OCI-LY3 (cell line): ENCODE measurements around the gene SNTG2.

Source experiments
- H2AFZ ChIP-seq: fragments of 200-600, 300-600 bp; shearing (Covaris generic); 2 replicates; pipeline ENCODE4 v1.6.0; 2014; ENCODE audit warnings: antibody characterized with exemption, low read depth, low read length
- H3K27ac ChIP-seq: fragments of 200-600, 300-600 bp; sonication (generic); 2 replicates; pipeline ENCODE4 v1.5.1; 2014; ENCODE audit warnings: mild to moderate bottlenecking, low read length, moderate library complexity, mixed read lengths
- H3K27me3 ChIP-seq: fragments of 200-600, 300-600 bp; sonication (generic); 2 replicates; pipeline ENCODE4 v1.6.1; 2014; ENCODE audit warnings: low read depth, low read length, mixed read lengths
- H3K36me3 ChIP-seq: fragments of 200-600, 300-600 bp; sonication (generic); replicated peaks from 2 replicates; pipeline ENCODE3; 2014; ENCODE audit warnings: low read depth, low read length, mixed read lengths
- H3K4me1 ChIP-seq: fragments of 300-600, 200-600 bp; sonication (generic); 2 replicates; pipeline ENCODE4 v1.6.1; 2014; ENCODE audit warnings: low read length, mixed read lengths
- H3K4me2 ChIP-seq: fragments of 200-600, 300-600 bp; sonication (generic); 2 replicates; pipeline ENCODE4 v1.6.1; 2014; ENCODE audit warnings: low read length, mixed read lengths
- H3K4me3 ChIP-seq: fragments of 300-600, 200-600 bp; sonication (generic); 2 replicates; pipeline ENCODE4 v1.5.1; 2014; ENCODE audit warnings: antibody characterized with exemption, mild to moderate bottlenecking, low read length, moderate library complexity
- H3K79me2 ChIP-seq: fragments of 300-600, 200-600 bp; shearing (Covaris generic); 2 replicates; pipeline ENCODE4 v1.6.1; 2014; ENCODE audit warnings: mild to moderate bottlenecking, low read length, mixed read lengths
- H3K9ac ChIP-seq: fragments of 300-600, 200-600 bp; shearing (Covaris generic); 2 replicates; pipeline ENCODE4 v1.6.0; 2014; ENCODE audit warnings: mild to moderate bottlenecking, low read length, moderate library complexity
- H3K9me3 ChIP-seq: fragments of 200-600, 300-600 bp; shearing (Covaris generic); 2 replicates; pipeline ENCODE4 v1.6.1; 2014; ENCODE audit warnings: low read length, mixed read lengths; ENCODE audit not compliant: insufficient read depth
- H4K20me1 ChIP-seq: fragments of 200-600, 300-600 bp; sonication (generic); 2 replicates; pipeline ENCODE4 v1.6.1; 2016; ENCODE audit warnings: low read length, mixed read lengths; ENCODE audit not compliant: insufficient read depth
- EZH2phosphoT487 ChIP-seq: fragments of 200-600 bp; shearing (Covaris generic); IDR thresholded peaks from 2 replicates; pipeline ENCODE4 v1.6.1; 2018; ENCODE audit warnings: antibody characterized with exemption, mixed run types, low read depth
- TF ChIP-seq, protein P1 (sequence below): fragments of 200-600, 300-600 bp; sonication (generic); IDR thresholded peaks from 2 replicates; pipeline ENCODE4 v1.5.1; 2014; ENCODE audit warnings: antibody characterized with exemption, low read length, low read depth

SNTG2 gene

GRCh38 chr2:1283020-1283801, 332.6 kb downstream of the SNTG2 start:
- Histone ChIP-seq H3K9me3 (no peaks in the 10 kb centered on the region), H3K4me3 (no peak overlapping the region), H3K9ac (no peak overlapping the region), H3K4me1 (no peaks in the 10 kb centered on the region), H3K36me3 (no peaks in the 10 kb centered on the region), H3K27me3 (no peaks in the 10 kb centered on the region), H3K4me2 (no peak overlapping the region), H3K79me2 (no peaks in the 10 kb centered on the region), H4K20me1 (no peaks in the 10 kb centered on the region), H3K27ac (no peak overlapping the region), H2AFZ (no peak overlapping the region)
- TF ChIP-seq, protein P1, sequence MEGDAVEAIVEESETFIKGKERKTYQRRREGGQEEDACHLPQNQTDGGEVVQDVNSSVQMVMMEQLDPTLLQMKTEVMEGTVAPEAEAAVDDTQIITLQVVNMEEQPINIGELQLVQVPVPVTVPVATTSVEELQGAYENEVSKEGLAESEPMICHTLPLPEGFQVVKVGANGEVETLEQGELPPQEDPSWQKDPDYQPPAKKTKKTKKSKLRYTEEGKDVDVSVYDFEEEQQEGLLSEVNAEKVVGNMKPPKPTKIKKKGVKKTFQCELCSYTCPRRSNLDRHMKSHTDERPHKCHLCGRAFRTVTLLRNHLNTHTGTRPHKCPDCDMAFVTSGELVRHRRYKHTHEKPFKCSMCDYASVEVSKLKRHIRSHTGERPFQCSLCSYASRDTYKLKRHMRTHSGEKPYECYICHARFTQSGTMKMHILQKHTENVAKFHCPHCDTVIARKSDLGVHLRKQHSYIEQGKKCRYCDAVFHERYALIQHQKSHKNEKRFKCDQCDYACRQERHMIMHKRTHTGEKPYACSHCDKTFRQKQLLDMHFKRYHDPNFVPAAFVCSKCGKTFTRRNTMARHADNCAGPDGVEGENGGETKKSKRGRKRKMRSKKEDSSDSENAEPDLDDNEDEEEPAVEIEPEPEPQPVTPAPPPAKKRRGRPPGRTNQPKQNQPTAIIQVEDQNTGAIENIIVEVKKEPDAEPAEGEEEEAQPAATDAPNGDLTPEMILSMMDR: no peak
- TF ChIP-seq EZH2phosphoT487: no peak

DNA sequence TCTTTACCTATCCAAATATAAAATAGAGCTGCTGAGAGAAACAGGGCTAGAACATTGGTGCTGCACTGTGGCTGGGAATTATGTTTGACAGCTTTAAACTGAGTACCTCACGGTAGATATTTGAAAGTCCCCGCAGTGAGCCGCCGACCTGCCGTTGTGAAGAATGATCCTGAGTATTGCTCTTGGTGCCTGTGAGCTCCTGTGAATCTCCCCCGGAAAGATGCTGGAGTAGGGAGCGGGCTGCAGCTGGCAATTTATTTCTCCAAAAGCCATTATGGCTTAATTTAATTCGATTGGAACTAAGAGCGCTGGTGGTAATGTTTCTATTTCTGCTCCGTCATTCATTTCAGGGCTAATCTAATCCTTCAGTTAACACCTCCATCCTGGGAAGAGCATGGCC, 333.2 kb downstream of the SNTG2 start:
- H3K79me2 ChIP-seq: no peaks in the 10 kb centered on the region
- H3K4me1 ChIP-seq: no peaks in the 10 kb centered on the region
- H4K20me1 ChIP-seq: no peaks in the 10 kb centered on the region
- no peaks in the 10 kb centered on the region for H3K36me3 ChIP-seq
- no peak overlapping the region for H3K4me2 ChIP-seq
- H3K27me3 ChIP-seq: no peaks in the 10 kb centered on the region
- H3K9ac ChIP-seq: no peak overlapping the region
- no peak overlapping the region for H2AFZ ChIP-seq
- H3K9me3 ChIP-seq: no peaks in the 10 kb centered on the region
- H3K27ac ChIP-seq: no peak overlapping the region
- no peak for TF ChIP-seq EZH2phosphoT487
- TF ChIP-seq, protein P1: no peak
- no peak overlapping the region for H3K4me3 ChIP-seq

DNA sequence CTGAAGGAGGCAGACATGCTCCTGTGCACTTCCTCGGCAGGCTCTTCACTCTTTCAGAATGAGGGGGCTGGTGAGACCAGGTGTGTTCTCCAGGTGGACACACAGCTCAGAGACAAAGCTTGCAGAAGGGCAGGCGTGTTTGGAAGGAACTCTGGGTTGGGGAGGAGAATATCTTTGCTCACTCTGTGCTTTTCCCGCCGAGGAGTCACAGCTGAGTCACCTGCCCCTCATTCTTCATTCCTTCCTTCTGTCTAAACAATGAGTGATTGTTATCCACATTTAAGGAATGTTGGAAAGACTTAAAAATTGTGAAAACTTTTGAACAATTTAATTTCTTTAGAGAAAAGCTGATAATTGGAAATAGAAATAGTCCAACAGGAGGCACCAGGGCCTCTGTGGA, 336.3 kb downstream of the SNTG2 start:
- H4K20me1 ChIP-seq: no peaks in the 10 kb centered on the region
- TF ChIP-seq, protein P1: no peak
- no peak for TF ChIP-seq EZH2phosphoT487
- H3K4me2 ChIP-seq: no peak overlapping the region
- no peak overlapping the region for H3K4me3 ChIP-seq
- no peaks in the 10 kb centered on the region for H3K79me2 ChIP-seq
- H2AFZ ChIP-seq: no peak overlapping the region
- H3K36me3 ChIP-seq: no peaks in the 10 kb centered on the region
- no peak overlapping the region for H3K9ac ChIP-seq
- H3K9me3 ChIP-seq: no peaks in the 10 kb centered on the region
- H3K27ac ChIP-seq: no peak overlapping the region
- H3K4me1 ChIP-seq: no peaks in the 10 kb centered on the region
- H3K27me3 ChIP-seq: no peaks in the 10 kb centered on the region

DNA sequence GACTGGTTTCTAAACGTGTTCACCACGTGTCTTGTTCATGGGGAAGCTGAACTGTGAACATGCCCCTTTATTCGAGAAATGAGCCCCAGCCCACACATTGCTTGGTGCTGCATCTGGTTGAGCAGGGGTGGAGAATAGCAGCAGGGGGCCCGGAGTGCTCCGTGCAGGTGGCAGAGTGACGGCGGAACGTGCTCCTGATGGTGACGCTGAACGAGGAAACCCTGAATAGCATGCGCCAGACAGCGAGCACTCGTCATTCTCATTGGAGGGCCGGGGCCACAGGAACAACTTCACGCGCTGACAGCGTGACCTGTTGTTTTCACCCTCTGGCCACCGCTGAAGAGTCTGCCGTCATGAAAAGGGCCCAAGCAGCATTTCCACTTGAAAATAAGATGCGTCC, 336.8 kb downstream of the SNTG2 start:
- Histone ChIP-seq H3K27me3 (no peaks in the 10 kb centered on the region), H3K9ac (no peak overlapping the region), H3K36me3 (no peaks in the 10 kb centered on the region), H3K79me2 (no peaks in the 10 kb centered on the region), H3K4me3 (no peak overlapping the region), H3K9me3 (no peaks in the 10 kb centered on the region), H3K4me1 (no peaks in the 10 kb centered on the region), H2AFZ (no peak overlapping the region), H3K27ac (no peak overlapping the region), H3K4me2 (no peak overlapping the region), H4K20me1 (no peaks in the 10 kb centered on the region)
- TF ChIP-seq EZH2phosphoT487: no peak
- TF ChIP-seq, protein P1: no peak
